ENCODE results near the gene AFF3. TPM values are rescaled to one million over a fixed set of nuclear protein-coding genes. Genes with fewer than 3 reads are reported as not detected.

The AFF3 gene
- total and polyA plus RNA-seq, 10 of the 15 experiments (the other 5 are each of a cell fraction or from before 2014, with no cell fraction given): 0.26 to 5.5 (median 3.0) TPM

- intact Hi-C loops (cut with micrococcal nuclease; ENCODE audit: unreplicated experiment): no loop called here
- H3K9me3 ChIP-seq (replicated peaks; ENCODE audit: control insufficient read depth, insufficient read depth, low read length): no peaks in the 10 kb centered on the region; the same call in 2 of the 3 replicates
- no peak overlapping the region for H3K9ac ChIP-seq (ENCODE audit: control insufficient read depth, insufficient read depth, low read length)
- SMC1A ChIA-PET (ENCODE audit: uncharacterized antibody, unreplicated experiment): no interaction called here
- no peaks in the 10 kb centered on the region for H4K20me1 ChIP-seq (ENCODE audit: control insufficient read depth, insufficient read depth)
- no peak overlapping the region for H3K4me3 ChIP-seq
- 50% methylated on average over 3 of the region's 3 CpGs for WGBS (ENCODE audit: insufficient coverage, insufficient replicate concordance, low lambda C conversion rate, missing lambda C conversion rate)
- in situ Hi-C loops (cut with MboI): no loop called here
- FAIRE-seq: no peak
- H2AFZ ChIP-seq (ENCODE audit: control insufficient read depth, low read depth, low read length): no peak overlapping the region
- no TSS peak for BruUV-seq (replicated peaks)
- no peaks in the 10 kb centered on the region; a peak in 1 of 4 replicates for H3K36me3 ChIP-seq (ENCODE audit: control insufficient read depth in 2 of 2, insufficient read depth in 2 of 2, low read length in 1 of 2)
- H3K79me2 ChIP-seq (ENCODE audit: control insufficient read depth, insufficient read depth, low read length): no peaks in the 10 kb centered on the region
- no peaks in the 10 kb centered on the region; the same call in 1 of the 2 replicates for H3K4me1 ChIP-seq (ENCODE audit: control insufficient read depth, insufficient read depth, low read length)
- H3K27ac ChIP-seq (ENCODE audit: control insufficient read depth, insufficient read depth): no peak overlapping the region
- no peak for DNase-seq (ENCODE audit: low read depth, low spot score)
- RAD21 ChIA-PET (ENCODE audit: unreplicated experiment): no interaction called here
- ATAC-seq: no peak
- H3K4me2 ChIP-seq (ENCODE audit: control insufficient read depth, insufficient read depth): no peak overlapping the region
- CTCF ChIA-PET: no interaction called here
- TF ChIP-seq WRNIP1 (IDR thresholded peaks at IDR 0.05; ENCODE audit: borderline replicate concordance, low read depth, low read length) (no peak), ZZZ3 (IDR thresholded peaks at IDR 0.05; ENCODE audit: control insufficient read depth, insufficient read length, low read depth) (no peak), ATF2 (IDR thresholded peaks at IDR 0.05; ENCODE audit: low read length) (no peak), E4F1 (IDR thresholded peaks at IDR 0.05; ENCODE audit: borderline replicate concordance, partially characterized antibody) (no peak), MXI1 (IDR thresholded peaks at IDR 0.05; ENCODE audit: low read depth, low read length) (no peak), ZNF687 (IDR thresholded peaks at IDR 0.05) (no peak), HDGF (IDR thresholded peaks at IDR 0.05) (no peak), DPF2 (IDR thresholded peaks at IDR 0.05) (no peak), ZNF592 (IDR thresholded peaks at IDR 0.05) (no peak), NFYA (IDR thresholded peaks at IDR 0.05; ENCODE audit: borderline replicate concordance, low read depth, low read length) (no peak), HCFC1 (IDR thresholded peaks at IDR 0.05; ENCODE audit: low read length) (no peak)
- no peaks in the 10 kb centered on the region for H3K27me3 ChIP-seq (replicated peaks in 1 of 2; ENCODE audit: control insufficient read depth in 2 of 2, insufficient read depth in 2 of 2, low read length in 1 of 2)
- POLR2A ChIA-PET: no interaction called here
Observed at GRCh38 chr2:100004348-100004884, 138.0 kb downstream of the AFF3 start.

Measured in GM12878 (cell line).